GM19395 (cell line): Measurements from ENCODE around the gene PSMB11.
A peak's percentile ranks its signal among the peaks of the same experiment; 100 is the strongest.

Experiments
- ATAC-seq: cut with Tn5 transposase; IDR thresholded peaks from one replicate; pipeline ENCODE4 v1.9.1; 2021; ENCODE audit warnings: mild to moderate bottlenecking, moderate library complexity; ENCODE audit not compliant: unreplicated experiment

The PSMB11 gene

GRCh38 chr14:23040100-23040499, 1.9 kb upstream of the PSMB11 start:
- ATAC-seq: no peak

GRCh38 chr14:23041729-23042128, 283 bp upstream of the PSMB11 start:
- no peak for ATAC-seq

- ATAC-seq: no peak
Measured at GRCh38 chr14:23043145-23043544, 1.1 kb downstream of the PSMB11 start.

GRCh38 chr14:23043754-23044153, 1.7 kb downstream of the PSMB11 start:
- ATAC-seq: no peak

- no peak for ATAC-seq
Measured at GRCh38 chr14:23044840-23045239, 2.8 kb downstream of the PSMB11 start.

GRCh38 chr14:23045419-23046357, 3.7 kb downstream of the PSMB11 start:
- ATAC-seq: no peak

GRCh38 chr14:23047034-23047634, 5.1 kb downstream of the PSMB11 start:
- no peak for ATAC-seq

- ATAC-seq: no peak
Measured at GRCh38 chr14:23047751-23048693, 6.0 kb downstream of the PSMB11 start.

- ATAC-seq: no peak
Measured at GRCh38 chr14:23049011-23049410, 7.0 kb downstream of the PSMB11 start.

- ATAC-seq: no peak
Measured at GRCh38 chr14:23051141-23052057, 9.4 kb downstream of the PSMB11 start.

GRCh38 chr14:23052182-23052623, 10.2 kb downstream of the PSMB11 start:
- ATAC-seq: no peak

GRCh38 chr14:23052671-23053070, 10.7 kb downstream of the PSMB11 start:
- ATAC-seq: no peak

GRCh38 chr14:23053426-23053825, 11.4 kb downstream of the PSMB11 start:
- no peak for ATAC-seq

- ATAC-seq: no peak
Measured at GRCh38 chr14:23054000-23054811, 12.2 kb downstream of the PSMB11 start.

- no peak for ATAC-seq
Measured at GRCh38 chr14:23055147-23055550, 13.1 kb downstream of the PSMB11 start.

- no peak for ATAC-seq
Measured at GRCh38 chr14:23055621-23056144, 13.7 kb downstream of the PSMB11 start.

GRCh38 chr14:23056145-23056955, 14.3 kb downstream of the PSMB11 start:
- ATAC-seq: peak; percentile 59
